HepG2 (cell line): ENCODE data around the gene GRB2. TPM values are rescaled to one million over a fixed set of nuclear protein-coding genes. Genes with fewer than 3 reads are reported as not detected.

Experiments used
- DR1 ChIP-seq: sonication (generic); formaldehyde crosslinking; IDR thresholded peaks from 2 replicates; pipeline ENCODE4 v1.8.0; 2021; ENCODE audit warnings: mild to moderate bottlenecking, missing genetic modification reagents, inconsistent platforms
- HDAC6 ChIP-seq: fragments of 200-600 bp; sonication (generic); IDR thresholded peaks from 2 replicates; pipeline ENCODE4 v1.7.0; 2017; ENCODE audit warnings: mild to moderate bottlenecking, antibody characterized with exemption, low read length, low read depth
- HNF1A ChIP-seq, 2 experiments: sonication (generic) in 1 of 2; formaldehyde crosslinking in 1 of 2; IDR thresholded peaks; 2 replicates each; pipeline versions ENCODE4 v1.4.0 to v1.6.1; 2016 to 2020; ENCODE audit warnings: borderline replicate concordance in 1 of 2, low read depth in 1 of 2, mild to moderate bottlenecking in 1 of 2, missing genetic modification reagents in 1 of 2
- PBX3 ChIP-seq: sonication (generic); formaldehyde crosslinking; IDR thresholded peaks from 2 replicates; pipeline ENCODE4 v1.8.1; 2023; ENCODE audit warnings: missing genetic modification reagents, inconsistent platforms, borderline replicate concordance
- ZNF567 ChIP-seq: sonication (generic); formaldehyde crosslinking; IDR thresholded peaks from 2 replicates; pipeline ENCODE4 v1.8.1; 2023; ENCODE audit warnings: mild to moderate bottlenecking, missing genetic modification reagents, borderline replicate concordance
- ZNF615 ChIP-seq: sonication (generic); formaldehyde crosslinking; IDR thresholded peaks from 2 replicates; pipeline ENCODE4 v1.5.0; 2020; ENCODE audit warnings: mild to moderate bottlenecking, missing genetic modification reagents, borderline replicate concordance
- ZNF710 ChIP-seq: sonication (generic); formaldehyde crosslinking; IDR thresholded peaks from 2 replicates; pipeline ENCODE4 v1.5.0; 2020; ENCODE audit warnings: mild to moderate bottlenecking, missing genetic modification reagents, borderline replicate concordance
- ZNF770 ChIP-seq: sonication (generic); formaldehyde crosslinking; IDR thresholded peaks from 2 replicates; pipeline ENCODE4 v1.5.0; 2020; ENCODE audit warnings: mild to moderate bottlenecking, missing genetic modification reagents
- polyA plus RNA-seq, 8 experiments: library from polyadenylated mRNA; depleted of rRNA in 3 of 8; stranded (reverse) in 7 of 8; unstranded in 1 of 8; fragments of >200 nt; fragmentation: Illumina TruSeq in 4 of 8; extraction: Trizol in 4 of 8; gene quantifications; 2 replicates each; pipeline versions ENCODE4 v1.2.1 to v1.2.3, GENCODE V29; 2011 to 2016; ENCODE audit warnings: low read depth in 4 of 8, missing spikeins in 1 of 8, mixed read lengths in 1 of 8; ENCODE audit not compliant: insufficient read depth in 1 of 8
- total RNA-seq, 5 experiments: library from RNA; depleted of rRNA; stranded (reverse); fragments of >200 nt; fragmentation: Illumina TruSeq; extraction: Trizol; gene quantifications; 2 replicates each; pipeline ENCODE4 v1.2.3, GENCODE V29; 2016; ENCODE audit warnings: low read depth in 1 of 5
- TF ChIP-seq, protein P1 (sequence below): sonication (generic); formaldehyde crosslinking; IDR thresholded peaks from 2 replicates; pipeline ENCODE4 v1.4.0; 2020; ENCODE audit warnings: missing genetic modification reagents
- TF ChIP-seq, protein P2 (sequence below): sonication (generic); formaldehyde crosslinking; conservative IDR thresholded peaks from 2 replicates; pipeline ENCODE4 v1.8.1; 2023; ENCODE audit warnings: missing genetic modification reagents

GRB2 gene
- total and polyA plus RNA-seq, 2 of the 13 experiments (the other 11 are each of a cell fraction or from before 2014, with no cell fraction given), result 84.6 to 92.3 TPM

DNA sequence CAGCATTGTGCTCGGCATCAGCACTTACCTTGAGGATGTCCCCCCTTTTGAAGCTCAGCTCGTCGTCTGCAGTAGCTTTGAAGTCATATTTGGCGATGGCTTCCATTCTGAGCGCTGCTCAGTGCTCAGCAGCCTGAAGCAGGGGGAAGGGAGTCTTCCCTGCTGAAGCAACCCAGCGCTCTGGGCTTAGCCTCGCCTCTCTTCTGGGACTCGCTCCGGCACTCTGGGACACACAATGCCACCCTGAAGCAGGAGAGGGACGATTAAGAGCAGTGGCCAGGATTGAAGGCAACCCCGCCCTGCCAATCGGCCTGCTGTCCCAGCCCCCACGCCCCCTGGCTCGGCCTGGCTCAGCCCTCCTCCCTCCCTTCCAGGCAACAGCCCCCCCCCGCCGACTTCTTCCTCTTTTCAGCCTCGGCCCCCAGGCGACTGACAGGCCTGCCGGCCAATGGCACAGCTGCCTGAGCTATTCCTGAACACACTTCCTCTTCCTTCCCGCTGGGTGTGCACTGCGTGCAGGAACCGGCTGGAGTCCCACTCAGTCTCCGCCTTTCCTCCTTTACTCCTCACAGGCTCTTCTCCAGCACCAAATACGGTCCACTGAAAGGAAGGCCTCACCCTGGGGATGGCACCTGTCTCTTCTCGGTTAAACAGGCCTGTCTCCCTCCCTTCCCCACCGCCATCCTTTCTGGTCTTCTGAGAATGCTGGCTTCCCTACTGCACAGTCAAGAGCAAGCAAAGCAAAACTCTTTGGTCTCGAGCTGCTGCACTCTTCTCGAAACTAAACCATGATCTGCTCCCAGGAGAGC, 11.8 kb downstream of the GRB2 start (continued):
- TF ChIP-seq ZNF615 (CRISPR knock-in tag) (peak; percentile 84; the same call in 1 of the 2 replicates), HNF1A (IDR thresholded peaks at IDR 0.05; ENCODE audit: low read depth) (no peak), HNF1A (CRISPR knock-in tag; IDR thresholded peaks at IDR 0.05; ENCODE audit: borderline replicate concordance) (peak; percentile 63; the same call in 1 of the 2 replicates), ZNF710 (CRISPR knock-in tag) (0 out of 2 replicates have a peak, but pooled peaks have one; percentile 48), DR1 (CRISPR knock-in tag) (peak; percentile 75; the same call in 1 of the 2 replicates), PBX3 (CRISPR knock-in tag) (0 out of 2 replicates have a peak, but pooled peaks have one; percentile 55), ZNF567 (CRISPR knock-in tag) (peak; percentile 76), HDAC6 (no peak), ZNF770 (CRISPR knock-in tag) (no peak; the same call in 1 of the 2 replicates)
- TF ChIP-seq, protein P1, sequence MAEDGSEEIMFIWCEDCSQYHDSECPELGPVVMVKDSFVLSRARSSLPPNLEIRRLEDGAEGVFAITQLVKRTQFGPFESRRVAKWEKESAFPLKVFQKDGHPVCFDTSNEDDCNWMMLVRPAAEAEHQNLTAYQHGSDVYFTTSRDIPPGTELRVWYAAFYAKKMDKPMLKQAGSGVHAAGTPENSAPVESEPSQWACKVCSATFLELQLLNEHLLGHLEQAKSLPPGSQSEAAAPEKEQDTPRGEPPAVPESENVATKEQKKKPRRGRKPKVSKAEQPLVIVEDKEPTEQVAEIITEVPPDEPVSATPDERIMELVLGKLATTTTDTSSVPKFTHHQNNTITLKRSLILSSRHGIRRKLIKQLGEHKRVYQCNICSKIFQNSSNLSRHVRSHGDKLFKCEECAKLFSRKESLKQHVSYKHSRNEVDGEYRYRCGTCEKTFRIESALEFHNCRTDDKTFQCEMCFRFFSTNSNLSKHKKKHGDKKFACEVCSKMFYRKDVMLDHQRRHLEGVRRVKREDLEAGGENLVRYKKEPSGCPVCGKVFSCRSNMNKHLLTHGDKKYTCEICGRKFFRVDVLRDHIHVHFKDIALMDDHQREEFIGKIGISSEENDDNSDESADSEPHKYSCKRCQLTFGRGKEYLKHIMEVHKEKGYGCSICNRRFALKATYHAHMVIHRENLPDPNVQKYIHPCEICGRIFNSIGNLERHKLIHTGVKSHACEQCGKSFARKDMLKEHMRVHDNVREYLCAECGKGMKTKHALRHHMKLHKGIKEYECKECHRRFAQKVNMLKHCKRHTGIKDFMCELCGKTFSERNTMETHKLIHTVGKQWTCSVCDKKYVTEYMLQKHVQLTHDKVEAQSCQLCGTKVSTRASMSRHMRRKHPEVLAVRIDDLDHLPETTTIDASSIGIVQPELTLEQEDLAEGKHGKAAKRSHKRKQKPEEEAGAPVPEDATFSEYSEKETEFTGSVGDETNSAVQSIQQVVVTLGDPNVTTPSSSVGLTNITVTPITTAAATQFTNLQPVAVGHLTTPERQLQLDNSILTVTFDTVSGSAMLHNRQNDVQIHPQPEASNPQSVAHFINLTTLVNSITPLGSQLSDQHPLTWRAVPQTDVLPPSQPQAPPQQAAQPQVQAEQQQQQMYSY, result no peak
- TF ChIP-seq, protein P2, sequence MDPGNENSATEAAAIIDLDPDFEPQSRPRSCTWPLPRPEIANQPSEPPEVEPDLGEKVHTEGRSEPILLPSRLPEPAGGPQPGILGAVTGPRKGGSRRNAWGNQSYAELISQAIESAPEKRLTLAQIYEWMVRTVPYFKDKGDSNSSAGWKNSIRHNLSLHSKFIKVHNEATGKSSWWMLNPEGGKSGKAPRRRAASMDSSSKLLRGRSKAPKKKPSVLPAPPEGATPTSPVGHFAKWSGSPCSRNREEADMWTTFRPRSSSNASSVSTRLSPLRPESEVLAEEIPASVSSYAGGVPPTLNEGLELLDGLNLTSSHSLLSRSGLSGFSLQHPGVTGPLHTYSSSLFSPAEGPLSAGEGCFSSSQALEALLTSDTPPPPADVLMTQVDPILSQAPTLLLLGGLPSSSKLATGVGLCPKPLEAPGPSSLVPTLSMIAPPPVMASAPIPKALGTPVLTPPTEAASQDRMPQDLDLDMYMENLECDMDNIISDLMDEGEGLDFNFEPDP (CRISPR knock-in tag), result 0 out of 2 replicates have a peak, but pooled peaks have one; percentile 58
